Testis (tissue), 3 donors: ENCODE data around the gene STYXL2. TPM values are rescaled to one million over a fixed set of nuclear protein-coding genes. Genes with fewer than 3 reads are reported as not detected.

Experiments used
- DNase-seq: peaks from one replicate; pipeline ENCODE4 v3.0.0-alpha.2; 2019
- H3K27ac ChIP-seq, 2 donors: fragments of 200-600 bp; sonication (generic); one replicate each; pipeline ENCODE4 v1.5.1; 2019
- H3K27me3 ChIP-seq: fragments of 200-600 bp; sonication (generic); one replicate; pipeline ENCODE4 v1.5.1; 2019
- H3K36me3 ChIP-seq: fragments of 200-600 bp; sonication (generic); one replicate; pipeline ENCODE4 v1.5.1; 2017; ENCODE audit warnings: low read depth; ENCODE audit errors: missing control alignments
- H3K4me1 ChIP-seq: fragments of 200-600 bp; sonication (generic); one replicate; pipeline ENCODE4 v1.5.1; 2019
- H3K4me3 ChIP-seq, 2 donors: fragments of 200-600 bp; sonication (generic); one replicate each; pipeline ENCODE4 v1.5.1; 2017 to 2019
- H3K9me3 ChIP-seq: fragments of 200-600 bp; sonication (generic); one replicate; pipeline ENCODE4 v1.5.1; 2017
- CTCF ChIP-seq, 3 experiments: fragments of 450-650 bp in 2 of 3; fragments of 200-600 bp in 1 of 3; sonication (generic) in 1 of 3; IDR thresholded peaks; one replicate each; pipeline ENCODE4 v1.5.1; 2016 to 2019; ENCODE audit warnings: antibody characterized with exemption in 3 of 3, mild to moderate bottlenecking in 2 of 3, moderate library complexity in 1 of 3
- POLR2A ChIP-seq: fragments of 450-650 bp; IDR thresholded peaks from one replicate; pipeline ENCODE4 v1.6.1; 2017; ENCODE audit warnings: antibody characterized with exemption, mild to moderate bottlenecking, moderate library complexity
- WGBS, 2 donors: methylation state at CpG; one replicate each; pipeline ENCODE4 v1.1.5; 2018; 5-methylcytosine and 5-hydroxymethylcytosine counted together
- intact Hi-C: fragments of 100-400 bp; cut with DNase I; formaldehyde crosslinking; loops from one replicate; pipeline ENCODE4 v1.15.1; 2023; ENCODE audit warnings: low total_unique reads
- polyA plus RNA-seq: library from polyadenylated mRNA; stranded (reverse); fragments of 350-450 nt; fragmentation: Illumina TruSeq; extraction: RNeasy Lipid Tissue Mini Kit (QIAGEN cat#74804); gene quantifications from one replicate; pipeline ENCODE4 v1.2.3, GENCODE V29; 2014; ENCODE audit warnings: low read depth, low replicate concordance; ENCODE audit not compliant: insufficient read depth
- total RNA-seq, 2 donors: library from RNA; depleted of rRNA; stranded (reverse); fragments of >200 nt; gene quantifications; one replicate each; pipeline ENCODE4 v1.2.3, GENCODE V29; 2016

The STYXL2 gene
- total and polyA plus RNA-seq, 3 donors from 2014 or later = 0.19 to 1.0 (median 0.99) TPM

- DNase-seq = peak; percentile 86
- intact Hi-C loops = loop anchor here (5.0 kb wide), 1 partner anchor 471 kb away; no protein-coding TSS in a partner anchor
- no peak for TF ChIP-seq POLR2A
- peak; percentile 73 to 87 (median 82) for TF ChIP-seq CTCF (IDR thresholded peaks at IDR 0.05)
- peak overlapping the region in 1 of 2 donors; percentile 29 for H3K4me3 ChIP-seq
- no peak overlapping the region for H3K27ac ChIP-seq
- 5% methylated on average over 19 to 31 of the region's 31 CpGs for WGBS, 2 donors
- no peaks in the 10 kb centered on the region for H3K9me3 ChIP-seq
- no peaks in the 10 kb centered on the region for H3K27me3 ChIP-seq
- no peaks in the 10 kb centered on the region for H3K36me3 ChIP-seq
- H3K4me1 ChIP-seq = no peaks in the 10 kb centered on the region
Measured at GRCh38 chr1:167066333-167067122, 27.3 kb upstream of the STYXL2 start.

DNA sequence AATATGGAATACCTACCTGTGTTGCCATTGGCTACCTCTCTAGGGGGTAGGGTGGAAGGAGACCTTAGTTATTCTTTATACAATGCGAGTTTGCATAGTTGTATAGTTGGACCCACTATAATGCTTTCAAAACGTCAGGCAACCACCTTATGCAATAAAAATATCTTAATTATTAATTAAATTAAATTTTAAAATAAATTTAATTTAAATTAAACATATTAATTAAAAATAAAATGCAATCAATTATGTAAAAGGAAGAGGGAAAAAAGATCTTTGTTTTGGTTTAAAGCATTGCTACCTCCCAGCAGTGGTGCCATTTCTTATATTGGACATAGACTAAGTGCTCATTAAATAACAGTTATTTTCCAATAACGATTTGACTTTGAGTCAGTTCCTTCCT is 26.0 kb upstream of the STYXL2 start:
- no peak overlapping the region for H3K27ac ChIP-seq
- H3K4me1 ChIP-seq = no peaks in the 10 kb centered on the region
- 54 to 78% methylated on average over 3 of the region's 3 CpGs for WGBS, 2 donors
- H3K4me3 ChIP-seq = no peak overlapping the region
- no peaks in the 10 kb centered on the region for H3K9me3 ChIP-seq
- intact Hi-C loops = loop anchor here (5.0 kb wide), 1 partner anchor 469 kb away; no protein-coding TSS in a partner anchor
- no peaks in the 10 kb centered on the region for H3K27me3 ChIP-seq
- DNase-seq = no peak
- H3K36me3 ChIP-seq = no peaks in the 10 kb centered on the region
- TF ChIP-seq CTCF (IDR thresholded peaks at IDR 0.05) (no peak), POLR2A (no peak)

DNA sequence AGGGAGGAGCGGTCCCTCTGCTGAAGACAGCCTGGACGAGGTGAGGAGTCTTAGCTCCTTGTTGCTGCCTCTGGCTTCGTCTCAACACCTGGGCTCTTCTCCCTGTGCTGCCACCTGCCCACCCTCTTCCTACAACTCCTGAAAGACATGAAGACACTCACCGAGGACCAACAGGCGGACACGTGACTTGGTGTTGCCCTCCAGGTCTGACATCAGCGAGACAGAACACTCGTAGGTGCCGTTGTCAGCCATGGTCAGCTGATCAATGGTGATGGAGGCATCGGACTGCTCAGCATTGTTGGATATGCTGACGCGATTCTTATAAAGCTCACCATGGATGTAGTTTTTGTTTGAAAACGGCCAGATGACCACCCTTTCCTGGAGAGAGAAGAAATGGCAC is 25.1 kb upstream of the STYXL2 start:
- H3K27me3 ChIP-seq = no peaks in the 10 kb centered on the region
- H3K36me3 ChIP-seq = no peaks in the 10 kb centered on the region
- no peak overlapping the region for H3K4me3 ChIP-seq
- no peaks in the 10 kb centered on the region for H3K9me3 ChIP-seq
- no peak overlapping the region for H3K27ac ChIP-seq
- TF ChIP-seq CTCF (IDR thresholded peaks at IDR 0.05) (no peak), POLR2A (no peak)
- intact Hi-C loops = loop anchor here (5.0 kb wide), 1 partner anchor 469 kb away; no protein-coding TSS in a partner anchor
- DNase-seq = no peak
- H3K4me1 ChIP-seq = no peaks in the 10 kb centered on the region
- WGBS, 2 donors = 90 to 95% methylated on average over 11 to 13 of the region's 13 CpGs

DNA sequence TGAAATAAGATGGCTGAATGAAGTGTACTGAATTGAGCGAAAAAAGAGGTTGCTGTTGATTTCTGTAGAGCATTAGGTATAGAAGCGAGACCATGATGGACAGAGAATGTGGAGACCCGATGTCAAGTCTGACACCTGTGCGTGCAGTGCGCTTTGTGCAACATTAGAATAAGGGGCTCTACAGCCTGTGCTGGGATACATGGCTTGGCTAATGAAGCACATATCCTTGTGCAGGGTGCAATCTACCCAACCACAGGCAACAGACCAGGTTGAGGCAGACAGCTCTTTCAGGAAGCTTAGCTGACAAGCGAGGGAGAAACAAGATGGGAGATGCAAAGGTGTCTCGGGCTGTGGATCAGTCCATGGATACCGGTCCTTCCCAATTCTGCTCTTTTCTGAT is 22.6 kb upstream of the STYXL2 start:
- H3K4me3 ChIP-seq = no peak overlapping the region
- no peaks in the 10 kb centered on the region for H3K4me1 ChIP-seq
- DNase-seq = no peak
- no peak overlapping the region for H3K27ac ChIP-seq
- TF ChIP-seq POLR2A (no peak), CTCF (IDR thresholded peaks at IDR 0.05) (no peak)
- H3K36me3 ChIP-seq = no peaks in the 10 kb centered on the region
- intact Hi-C loops = no loop called here
- no peaks in the 10 kb centered on the region for H3K9me3 ChIP-seq
- H3K27me3 ChIP-seq = no peaks in the 10 kb centered on the region
- WGBS, 2 donors = 86 to 98% methylated on average over 8 of the region's 8 CpGs
